CD4-positive, alpha-beta T cell treated with Interleukin-17A for 4 hours (primary cell): ENCODE data around the gene SAMD4A.
"Not testable (repeated sequence)": the region's sequence is repeated elsewhere in the genome, so short reads cannot be mapped to it uniquely, and the experiment has no call there.

Source experiments
- DNase-seq: peaks from one replicate; pipeline ENCODE4 v3.0.0-alpha.2; 2020; ENCODE audit warnings: mixed read lengths

SAMD4A gene

DNA sequence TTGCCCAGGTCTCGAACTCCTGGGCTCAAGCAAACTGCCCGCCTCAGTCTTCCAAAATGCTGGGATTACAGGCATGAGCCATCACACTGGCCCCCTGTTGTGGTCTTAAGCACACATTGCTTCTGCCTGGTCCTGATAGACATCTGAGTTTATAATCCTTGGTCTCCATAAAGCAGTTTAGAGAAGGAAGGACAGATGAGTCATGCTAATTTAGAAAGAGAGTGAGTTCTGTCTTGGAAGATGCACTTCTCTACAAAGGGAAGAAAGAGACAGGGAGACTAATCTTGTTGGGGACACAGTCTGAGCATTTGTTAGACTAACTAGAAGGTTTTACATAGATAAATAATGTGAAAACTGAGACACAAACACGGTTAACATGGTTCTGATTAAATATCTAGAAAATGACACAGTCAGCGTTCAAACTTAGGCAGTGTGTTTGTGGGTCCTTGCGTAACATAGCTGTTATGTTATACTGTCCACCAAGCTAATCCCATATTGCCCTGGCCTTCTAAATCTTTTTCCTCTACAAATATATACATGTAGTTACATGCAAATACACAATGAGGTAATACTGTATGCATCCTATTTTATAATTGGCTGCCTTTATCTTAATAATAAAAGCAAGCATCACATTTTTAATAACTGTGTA is 31.0 kb downstream of the SAMD4A start:
- DNase-seq = no peak

DNA sequence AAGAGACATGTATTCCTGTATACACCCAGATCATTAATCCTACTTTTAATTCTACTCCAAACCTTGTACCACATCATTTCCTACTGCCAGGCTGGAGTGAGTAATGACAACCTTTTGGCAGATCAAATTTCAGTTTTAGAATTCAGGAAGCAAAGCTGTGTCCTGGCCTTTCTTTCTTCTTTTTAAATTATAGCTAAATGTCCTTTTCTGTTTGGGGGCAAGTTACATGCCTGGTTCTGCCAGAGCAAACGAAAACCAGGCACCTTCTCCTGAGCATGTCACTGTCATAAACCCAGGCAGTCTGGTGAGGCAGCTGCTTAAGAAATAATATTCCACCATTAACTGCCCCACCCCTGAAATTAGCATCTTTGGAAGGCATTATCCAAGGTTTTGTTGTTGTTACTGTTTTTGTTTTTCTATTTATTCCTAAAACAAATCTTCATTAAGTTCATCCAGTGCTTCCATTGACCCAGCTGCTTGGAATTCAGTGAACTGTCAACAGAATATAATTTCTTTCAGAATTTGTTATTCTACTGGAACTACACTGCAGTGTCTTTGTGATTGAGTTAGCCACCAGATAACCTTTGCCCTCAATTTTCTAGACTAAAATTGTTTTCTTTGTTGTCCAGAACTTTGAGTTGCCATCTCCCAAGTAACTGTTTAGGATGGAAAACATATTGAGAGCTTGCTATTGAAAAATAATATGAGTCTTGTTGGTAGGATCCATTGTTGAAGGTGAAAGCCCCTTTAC is 33.2 kb downstream of the SAMD4A start:
- no peak for DNase-seq

DNA sequence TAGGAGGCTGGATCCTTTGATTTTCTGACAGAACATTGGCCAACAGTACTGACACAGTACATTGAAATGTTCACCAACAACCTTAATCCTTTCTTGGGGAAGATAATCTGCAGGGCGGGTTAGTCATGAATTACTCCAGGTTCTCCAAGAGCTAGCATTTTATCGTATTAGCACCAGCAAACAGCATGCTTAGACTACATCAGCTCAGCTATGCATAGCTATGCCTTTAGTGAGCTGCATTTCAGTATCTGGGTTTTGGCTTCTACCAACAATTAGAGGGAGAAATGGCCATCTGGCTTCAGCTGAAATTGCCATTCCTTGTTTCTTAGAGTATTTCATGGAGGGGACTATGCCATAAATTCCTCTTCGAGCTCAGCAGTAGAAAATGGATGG is 33.8 kb downstream of the SAMD4A start:
- DNase-seq = no peak

GRCh38 chr14:54603362-54603761 is 36.4 kb downstream of the SAMD4A start:
- no peak for DNase-seq

GRCh38 chr14:54606178-54606577 is 39.2 kb downstream of the SAMD4A start:
- DNase-seq = no peak

DNA sequence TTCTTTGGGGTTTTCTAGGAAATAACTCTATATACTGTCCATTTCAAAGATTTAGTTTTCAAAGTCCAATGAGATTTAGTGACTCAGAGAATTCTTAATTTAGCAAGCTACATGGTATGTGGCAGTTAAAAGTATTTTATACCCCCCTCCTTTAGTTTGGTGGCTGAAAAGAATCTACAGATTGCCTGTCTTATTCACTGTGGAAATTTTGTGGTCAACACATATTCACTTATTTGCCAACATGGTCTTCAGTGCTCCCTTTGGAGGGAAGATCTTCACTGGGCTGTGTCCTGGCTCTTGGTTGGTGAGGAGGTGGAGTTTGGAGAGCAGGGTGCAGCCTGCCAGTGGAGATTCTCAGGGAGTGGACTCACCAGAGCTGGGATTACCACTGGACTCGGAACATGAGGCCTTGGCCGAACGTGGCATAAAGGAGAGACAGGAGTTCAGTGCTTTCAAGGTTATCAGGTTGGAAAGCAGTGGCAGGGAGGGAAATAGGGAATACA is 39.8 kb downstream of the SAMD4A start:
- DNase-seq = no peak

DNA sequence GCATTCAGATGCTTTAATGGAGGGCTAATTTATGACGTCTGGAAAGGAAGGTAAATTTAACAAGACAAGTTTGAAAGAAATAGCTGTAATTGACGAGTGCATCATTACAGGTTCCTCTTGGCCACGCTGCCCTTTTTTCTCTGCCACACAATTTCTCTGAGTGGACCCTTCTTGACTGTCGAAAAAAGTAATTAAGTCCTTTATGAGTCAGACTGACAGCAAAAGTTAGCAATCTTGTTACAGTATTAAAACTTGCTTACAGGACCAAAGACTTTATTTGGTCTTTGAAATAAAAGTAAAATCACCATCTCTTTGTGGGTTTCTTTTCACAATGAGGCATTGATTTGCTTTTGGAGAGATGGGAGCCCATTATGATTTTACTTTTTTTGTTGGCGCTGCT is 42.6 kb downstream of the SAMD4A start:
- no peak for DNase-seq

GRCh38 chr14:54610051-54610977 is 43.4 kb downstream of the SAMD4A start:
- no peak for DNase-seq

DNA sequence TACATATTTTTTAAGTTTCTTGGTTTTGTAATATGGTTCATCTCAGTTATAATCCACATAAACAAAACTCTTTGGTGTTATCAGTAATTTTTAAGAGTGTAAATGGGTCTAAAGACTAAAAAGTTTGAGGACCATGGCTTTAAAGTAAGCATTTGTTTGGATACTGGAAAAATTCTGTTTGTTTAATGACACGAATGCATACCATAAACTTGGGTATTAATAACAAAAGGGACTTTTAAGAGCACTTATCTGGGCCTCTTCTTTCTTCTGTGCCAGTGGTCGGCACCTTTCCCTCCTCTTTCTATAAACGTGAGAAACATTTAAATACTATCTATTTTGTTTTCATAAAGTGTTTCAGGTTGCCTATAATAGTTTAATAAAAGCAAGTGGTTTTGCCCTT is 47.4 kb downstream of the SAMD4A start:
- no peak for DNase-seq

DNA sequence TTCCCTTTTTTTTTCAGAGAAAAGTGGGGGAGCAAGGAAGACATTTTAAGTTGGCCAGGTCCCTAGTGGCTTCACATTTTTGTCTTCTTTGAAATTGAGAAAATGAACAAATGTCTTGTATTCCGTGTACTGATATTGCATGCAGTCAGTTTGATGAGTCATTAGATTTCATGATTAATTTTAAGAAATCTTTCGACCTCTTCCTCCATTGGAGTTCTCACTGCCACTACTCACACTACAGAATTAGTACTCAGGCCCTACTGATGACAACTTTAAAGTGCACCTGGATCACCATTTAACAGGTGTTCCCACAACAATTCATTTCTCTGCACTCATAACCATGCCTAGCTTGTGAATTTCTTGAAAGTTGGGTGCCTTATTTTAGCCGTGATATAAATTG is 50.5 kb downstream of the SAMD4A start:
- no peak for DNase-seq

DNA sequence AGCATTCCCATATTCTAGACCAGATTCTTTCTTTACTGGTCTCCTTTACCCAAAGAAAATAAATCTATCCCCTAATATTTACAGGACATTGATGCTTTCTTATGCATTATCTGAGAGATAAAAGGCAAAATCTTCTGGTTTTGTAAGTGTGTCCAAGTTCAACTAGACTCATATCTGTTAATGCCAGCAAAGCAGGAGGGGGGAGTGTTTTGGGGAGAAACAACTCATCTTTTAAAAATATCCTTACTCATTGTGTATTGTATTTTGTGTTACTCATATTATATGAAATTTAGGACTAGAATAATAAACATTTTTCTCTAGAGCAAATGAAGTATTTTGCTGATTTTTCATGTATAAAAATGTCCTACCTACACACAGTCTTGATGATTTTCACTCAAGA is 54.8 kb downstream of the SAMD4A start:
- DNase-seq = no peak

- peak; percentile 5 for DNase-seq
Measured at GRCh38 chr14:54622192-54622958, 55.4 kb downstream of the SAMD4A start.

DNA sequence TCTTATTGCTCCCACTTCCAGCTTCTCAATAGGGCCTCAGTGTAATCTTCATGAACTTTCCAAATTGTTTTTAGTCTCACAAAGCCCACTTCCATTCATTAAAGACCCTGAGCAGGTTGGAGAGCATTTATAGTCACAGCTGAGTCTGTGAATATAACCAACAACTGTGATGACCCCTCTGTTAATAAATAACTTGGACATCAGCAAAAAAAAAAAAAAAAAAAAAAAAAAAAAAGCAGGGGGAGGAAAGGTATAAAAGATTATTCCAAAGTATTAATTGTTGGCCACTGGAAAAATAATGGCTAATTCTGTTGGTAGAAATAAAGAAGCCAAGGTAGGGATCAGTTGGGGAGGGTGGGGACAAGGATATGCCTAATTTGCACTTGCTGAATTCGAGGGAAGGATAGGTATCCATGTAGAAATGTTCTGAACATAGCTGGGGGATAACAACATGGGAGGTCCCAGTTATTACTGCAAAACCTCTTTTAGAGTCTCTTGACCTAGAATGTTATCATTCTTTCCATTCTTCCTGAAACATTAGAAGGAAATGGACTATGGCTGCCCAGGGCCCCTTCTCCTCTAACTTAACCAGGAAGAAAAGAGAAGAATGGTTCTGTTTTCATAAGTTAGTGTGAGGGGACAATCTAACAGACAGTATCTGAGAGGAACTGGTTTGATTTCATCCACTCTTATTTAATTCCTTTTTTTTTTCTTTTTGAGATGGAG is 56.5 kb downstream of the SAMD4A start:
- no peak for DNase-seq

GRCh38 chr14:54624005-54624358 is 57.1 kb downstream of the SAMD4A start:
- not testable (repeated sequence) for DNase-seq

DNA sequence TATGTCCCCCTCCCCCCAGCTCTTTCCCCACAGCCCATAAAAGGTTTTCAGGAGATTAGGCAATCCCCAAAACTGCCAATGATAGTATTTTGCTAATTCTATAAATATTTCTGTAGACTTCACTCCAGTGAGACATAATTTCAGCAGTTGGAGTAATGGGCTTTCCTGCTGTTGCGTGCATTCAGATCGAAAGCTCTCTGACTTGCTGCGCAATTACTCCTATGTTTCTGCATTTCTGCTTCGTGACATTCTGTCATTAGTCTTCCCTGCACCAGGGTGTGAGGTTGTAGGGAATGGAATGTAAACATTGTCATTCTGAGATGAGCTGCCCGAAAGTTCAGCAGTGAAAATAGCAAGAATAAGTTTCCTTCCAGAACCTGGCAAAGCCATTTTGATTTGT is 58.2 kb downstream of the SAMD4A start:
- no peak for DNase-seq

DNA sequence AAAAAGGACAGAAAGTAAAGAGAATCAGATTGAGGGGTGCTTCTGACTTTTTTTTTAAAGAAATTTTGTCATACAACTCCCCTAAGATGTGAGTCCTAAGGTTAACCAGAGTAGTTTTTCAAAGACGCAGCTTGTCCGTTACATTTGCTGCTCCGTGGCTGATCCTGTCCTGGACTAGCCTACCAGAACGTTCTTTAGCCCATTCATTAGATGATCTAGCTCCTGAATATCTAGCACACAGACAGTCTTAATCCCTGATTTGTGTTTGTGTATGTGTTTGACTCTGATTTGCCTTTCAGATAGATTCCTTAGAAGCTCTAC is 60.3 kb downstream of the SAMD4A start:
- DNase-seq = no peak

- DNase-seq = peak; percentile 36
Measured at GRCh38 chr14:54627540-54628363, 60.8 kb downstream of the SAMD4A start.

- no peak for DNase-seq
Measured at GRCh38 chr14:54629183-54629582, 62.3 kb downstream of the SAMD4A start.

DNA sequence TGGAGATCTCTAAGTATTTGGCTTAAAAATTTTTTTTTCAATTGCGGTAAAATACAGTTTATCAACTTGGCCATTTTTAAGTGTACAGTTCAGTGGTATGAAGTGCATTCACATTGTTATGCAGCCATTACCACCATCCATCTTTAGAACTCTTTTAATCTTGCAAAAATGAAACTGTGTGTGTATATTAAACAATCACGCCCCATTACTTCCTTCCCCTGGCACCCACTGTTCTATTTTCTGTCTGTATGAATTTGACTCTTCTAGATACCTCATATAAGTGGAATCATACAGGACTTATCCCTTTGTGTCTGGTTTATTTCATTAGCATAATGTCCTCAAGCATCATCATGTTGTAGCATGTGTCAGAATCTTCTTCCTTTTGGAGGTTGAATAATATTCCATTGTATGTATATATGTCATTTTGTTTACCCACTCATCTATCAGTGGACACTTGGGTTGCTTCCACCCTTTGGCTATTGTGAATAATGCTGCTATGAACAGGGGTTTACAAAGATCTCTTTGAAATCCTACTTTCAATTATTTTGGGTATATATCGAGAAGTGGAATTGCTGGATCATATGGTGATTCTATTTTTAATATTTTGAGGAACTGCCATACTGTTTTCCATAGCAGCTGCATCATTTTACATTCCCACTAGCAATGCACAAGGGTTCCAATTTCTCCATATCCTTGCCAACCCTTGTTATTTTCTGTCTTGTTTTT is 62.9 kb downstream of the SAMD4A start:
- DNase-seq = no peak

- DNase-seq = no peak
Measured at GRCh38 chr14:54631016-54631415, 64.1 kb downstream of the SAMD4A start.

- DNase-seq = no peak
Measured at GRCh38 chr14:54632452-54632851, 65.5 kb downstream of the SAMD4A start.
